Putamen (tissue), 1 donor: Measurements from ENCODE around the gene DMXL1.

Experiments used
- DNase-seq: peaks from one replicate; pipeline ENCODE4 v3.0.0-alpha.2; 2016; ENCODE audit warnings: low spot score

DMXL1 gene

GRCh38 chr5:119070828-119071560 is at the start of gene DMXL1:
Gene DMXL1, plus strand, starts transcription at chr5:119071087. Its CDS starts 483 bp downstream, at chr5:119071570.
- peak; percentile 99 for DNase-seq

DNA sequence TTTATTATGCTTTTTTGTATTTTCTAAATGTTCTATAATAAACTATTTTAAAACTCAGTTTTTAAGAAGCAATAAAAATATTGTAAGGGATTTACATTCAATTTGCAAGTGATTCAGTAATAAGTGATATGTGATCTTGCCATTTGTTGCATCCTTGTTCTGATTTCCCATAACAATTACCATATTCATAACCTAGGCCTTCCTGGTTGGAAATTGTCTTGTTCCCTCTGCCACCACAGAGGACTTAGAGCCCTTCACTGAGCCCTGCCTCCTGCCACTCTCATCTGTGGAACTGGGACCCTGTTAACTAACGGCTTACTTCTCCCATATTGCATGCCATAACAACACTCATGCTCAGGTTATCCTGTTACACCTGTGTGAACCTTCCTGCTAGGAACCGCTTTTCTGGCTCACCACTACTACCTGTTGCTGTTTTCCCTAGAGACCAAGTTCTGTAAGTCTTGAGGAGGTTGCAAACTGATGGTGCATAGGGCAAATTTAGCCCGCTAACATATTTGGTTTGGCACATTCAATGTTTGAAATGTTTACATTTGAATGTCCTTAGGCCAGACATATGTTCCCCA is 49.6 kb upstream of the DMXL1 start:
- DNase-seq, result no peak

- peak; percentile 13 for DNase-seq
These were observed 48.7 kb upstream of the DMXL1 start for GRCh38 chr5:119022017-119022745.

GRCh38 chr5:119022773-119023172 is 48.1 kb upstream of the DMXL1 start:
- DNase-seq, result no peak

GRCh38 chr5:119028575-119028974 is 42.3 kb upstream of the DMXL1 start:
- DNase-seq, result no peak

DNA sequence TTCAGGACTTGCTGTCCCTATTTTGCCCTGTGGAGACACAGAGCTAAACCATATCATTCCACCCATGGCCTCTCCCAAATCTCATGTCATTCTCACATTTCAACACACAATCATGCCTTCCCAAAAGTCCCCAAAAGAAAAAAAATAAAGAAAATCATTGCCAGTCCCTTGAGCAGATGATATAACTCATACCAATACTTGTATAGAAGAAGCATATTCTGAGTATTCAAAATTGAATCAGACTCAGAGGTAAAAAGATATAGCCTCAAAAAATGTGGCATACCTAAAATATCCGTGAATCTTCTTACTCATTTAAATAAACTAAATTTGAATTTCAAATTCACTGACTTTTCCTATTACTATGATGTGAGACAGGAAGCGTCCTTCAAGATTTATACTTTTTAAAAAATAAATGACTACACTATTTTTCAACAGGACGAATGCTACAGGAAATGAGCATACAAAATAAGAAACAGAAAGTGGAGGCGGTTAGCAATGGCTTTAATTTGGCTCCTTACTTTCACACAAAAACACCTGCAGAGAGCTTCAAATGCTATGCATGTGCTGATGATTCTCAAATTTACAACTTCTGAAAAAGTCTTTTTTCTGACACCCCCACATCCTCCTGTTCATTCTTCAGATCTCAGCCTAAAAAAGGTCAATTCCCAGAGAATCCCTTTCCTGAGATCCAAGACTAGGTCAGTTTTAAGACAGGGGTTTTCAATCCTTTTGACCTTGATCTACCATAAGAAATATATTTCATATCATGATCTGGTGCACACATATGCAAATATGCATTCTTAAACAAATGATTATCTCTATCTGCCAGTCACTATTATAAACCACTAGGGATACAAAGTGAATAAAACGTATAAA is 39.6 kb upstream of the DMXL1 start:
- DNase-seq, result no peak

- DNase-seq, result no peak
These were observed 39.0 kb upstream of the DMXL1 start for GRCh38 chr5:119031905-119032304.

DNA sequence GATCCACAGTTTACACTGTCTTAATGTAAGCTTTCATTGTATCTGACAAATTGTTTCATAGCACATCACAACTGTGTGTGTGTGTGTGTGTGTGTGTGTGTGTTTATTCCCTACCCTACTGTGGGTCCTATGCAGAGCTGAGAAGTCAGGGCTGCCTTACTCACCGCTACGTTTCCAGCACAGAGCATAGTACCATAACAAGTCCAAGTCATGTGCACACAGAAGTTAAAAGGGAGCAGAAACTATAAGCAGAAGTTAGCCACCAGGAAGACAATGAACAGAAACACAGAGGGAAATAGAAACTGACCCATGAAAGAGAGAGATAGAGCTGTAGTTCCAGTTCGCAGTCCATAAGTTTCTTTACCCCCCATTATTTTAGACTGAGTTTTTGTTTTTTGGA is 38.2 kb upstream of the DMXL1 start:
- no peak for DNase-seq

- no peak for DNase-seq
These were observed 37.8 kb upstream of the DMXL1 start for GRCh38 chr5:119033135-119033534.

GRCh38 chr5:119036101-119036762 is 34.7 kb upstream of the DMXL1 start:
- peak; percentile 45 for DNase-seq

DNA sequence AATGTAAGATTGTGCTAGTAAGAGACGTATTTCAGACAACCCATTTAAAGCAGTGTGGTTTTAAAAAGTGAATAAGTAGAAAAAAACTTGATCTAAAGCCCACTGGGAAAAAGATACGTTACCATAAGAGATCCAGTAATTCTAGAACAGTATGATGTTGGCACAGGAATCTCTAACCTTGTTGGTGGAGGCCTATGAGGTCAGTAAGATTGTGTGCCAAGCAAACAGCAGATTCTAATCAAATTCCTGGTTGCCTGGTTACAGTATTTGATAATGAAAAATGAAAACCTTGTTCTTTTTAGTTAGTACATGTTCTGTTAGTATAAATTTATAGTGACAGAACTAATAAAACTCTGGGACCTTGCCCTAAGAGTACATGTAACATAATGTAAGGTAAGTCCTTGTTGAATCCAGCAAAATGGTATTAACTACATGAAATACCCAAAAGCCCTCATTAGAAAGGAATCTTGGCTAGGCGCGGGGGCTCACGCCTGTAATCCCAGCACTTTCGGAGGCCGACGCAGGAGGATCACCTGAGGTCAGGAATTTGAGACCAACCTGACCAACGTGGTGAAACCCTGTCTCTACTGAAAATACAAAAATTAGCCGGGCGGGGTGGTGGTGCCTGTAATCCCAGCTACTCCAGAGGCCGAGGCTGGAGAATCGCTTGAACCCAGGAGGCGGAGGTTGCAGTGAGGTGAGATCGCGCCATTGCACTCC is 33.2 kb upstream of the DMXL1 start:
- DNase-seq, result no peak

GRCh38 chr5:119048246-119048645 is 22.6 kb upstream of the DMXL1 start:
- DNase-seq, result no peak

- DNase-seq, result no peak
These were observed 20.9 kb upstream of the DMXL1 start for GRCh38 chr5:119049824-119050449.

DNA sequence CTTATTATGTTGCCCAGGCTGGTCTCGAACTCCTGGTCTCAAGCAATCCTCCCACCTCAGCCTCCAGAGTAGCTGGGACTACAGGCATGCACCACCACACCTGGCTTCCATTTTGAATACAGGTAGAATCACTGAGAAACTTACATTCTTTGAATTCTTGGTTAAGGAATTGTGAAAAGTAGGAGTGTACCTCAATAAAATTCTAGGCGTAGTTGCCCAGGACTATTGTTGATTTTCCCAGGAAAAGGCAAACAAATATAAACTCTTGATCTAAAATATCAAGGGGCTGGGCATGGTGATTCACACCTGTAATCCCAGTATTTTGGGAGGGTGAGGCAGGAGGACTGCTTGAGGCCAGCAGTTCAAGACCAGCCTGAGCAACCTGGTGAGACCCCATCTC is 16.8 kb upstream of the DMXL1 start:
- no peak for DNase-seq

DNA sequence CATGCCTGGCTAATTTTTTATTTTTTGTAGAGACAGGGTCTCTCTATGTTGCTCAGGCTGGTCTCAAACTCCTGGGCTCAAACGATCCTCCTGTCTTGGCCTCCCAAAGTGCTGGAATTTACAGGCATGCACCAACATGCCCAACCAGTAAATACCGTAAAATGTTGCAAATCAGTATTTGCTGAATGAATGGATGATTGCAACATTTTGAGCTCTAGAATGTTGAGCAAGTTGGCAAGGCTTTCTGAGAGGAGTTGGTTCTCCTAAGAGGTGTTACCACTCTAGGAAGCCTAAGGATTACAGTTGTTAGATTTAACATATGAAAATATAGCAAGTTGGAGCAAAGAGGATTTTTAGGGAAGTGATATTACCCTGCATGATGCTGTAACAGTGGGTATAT is 15.6 kb upstream of the DMXL1 start:
- DNase-seq, result no peak

GRCh38 chr5:119058979-119059529 is 11.8 kb upstream of the DMXL1 start:
- DNase-seq, result no peak

GRCh38 chr5:119059740-119060255 is 11.1 kb upstream of the DMXL1 start:
- DNase-seq, result no peak

- DNase-seq, result no peak
These were observed 7.1 kb upstream of the DMXL1 start for GRCh38 chr5:119063579-119064379.

GRCh38 chr5:119067450-119067849 is 3.4 kb upstream of the DMXL1 start:
- DNase-seq, result no peak
